HepG2 (cell line): ENCODE results near the gene MRPL10. TPM values are rescaled to one million over a fixed set of nuclear protein-coding genes. Genes with fewer than 3 reads are reported as not detected.

Experiments
- GPN1 ChIP-seq: sonication (generic); formaldehyde crosslinking; IDR thresholded peaks from 2 replicates; pipeline ENCODE4 v1.5.1; 2020; ENCODE audit warnings: missing genetic modification reagents, borderline replicate concordance
- MEF2D ChIP-seq: sonication (generic); formaldehyde crosslinking; IDR thresholded peaks from 2 replicates; pipeline ENCODE4 v1.5.1; 2020; ENCODE audit warnings: mild to moderate bottlenecking, missing genetic modification reagents
- NCOA1 ChIP-seq: sonication (generic); formaldehyde crosslinking; IDR thresholded peaks from 2 replicates; pipeline ENCODE4 v1.9.0; 2021; ENCODE audit warnings: missing genetic modification reagents
- PITX1 ChIP-seq: sonication (generic); formaldehyde crosslinking; IDR thresholded peaks from 2 replicates; pipeline ENCODE4 v1.5.1; 2020; ENCODE audit warnings: mild to moderate bottlenecking, missing genetic modification reagents
- SMAD9 ChIP-seq: sonication (generic); formaldehyde crosslinking; IDR thresholded peaks from 2 replicates; pipeline ENCODE4 v1.5.1; 2020; ENCODE audit warnings: mild to moderate bottlenecking, missing genetic modification reagents
- ZBTB7A ChIP-seq: sonication (generic); formaldehyde crosslinking; IDR thresholded peaks from 2 replicates; pipeline ENCODE4 v1.8.0; 2022; ENCODE audit warnings: mild to moderate bottlenecking, missing genetic modification reagents
- ZNF136 ChIP-seq: sonication (generic); formaldehyde crosslinking; IDR thresholded peaks from 2 replicates; pipeline ENCODE4 v1.8.1; 2022; ENCODE audit warnings: low read depth, mild to moderate bottlenecking, moderate library complexity, missing genetic modification reagents
- ZNF253 ChIP-seq: sonication (generic); formaldehyde crosslinking; IDR thresholded peaks from 2 replicates; pipeline ENCODE4 v1.8.0; 2022; ENCODE audit warnings: mild to moderate bottlenecking, missing genetic modification reagents, borderline replicate concordance
- ZNF558 ChIP-seq: sonication (generic); formaldehyde crosslinking; IDR thresholded peaks from 2 replicates; pipeline ENCODE4 v1.9.0; 2022; ENCODE audit warnings: mild to moderate bottlenecking, missing genetic modification reagents, borderline replicate concordance
- ZNF598 ChIP-seq: sonication (generic); formaldehyde crosslinking; IDR thresholded peaks from 2 replicates; pipeline ENCODE4 v1.5.1; 2020; ENCODE audit warnings: mild to moderate bottlenecking, missing genetic modification reagents, borderline replicate concordance
- polyA plus RNA-seq, 8 experiments: library from polyadenylated mRNA; depleted of rRNA in 3 of 8; stranded (reverse) in 7 of 8; unstranded in 1 of 8; fragments of >200 nt; fragmentation: Illumina TruSeq in 4 of 8; extraction: Trizol in 4 of 8; gene quantifications; 2 replicates each; pipeline versions ENCODE4 v1.2.1 to v1.2.3, GENCODE V29; 2011 to 2016; ENCODE audit warnings: low read depth in 4 of 8, missing spikeins in 1 of 8, mixed read lengths in 1 of 8; ENCODE audit not compliant: insufficient read depth in 1 of 8
- total RNA-seq, 5 experiments: library from RNA; depleted of rRNA; stranded (reverse); fragments of >200 nt; fragmentation: Illumina TruSeq; extraction: Trizol; gene quantifications; 2 replicates each; pipeline ENCODE4 v1.2.3, GENCODE V29; 2016; ENCODE audit warnings: low read depth in 1 of 5
- TF ChIP-seq, protein P1 (sequence below), 2 experiments: sonication (generic) in 1 of 2; formaldehyde crosslinking in 1 of 2; IDR thresholded peaks; 2 replicates each; pipeline versions ENCODE4 v1.6.1 to v1.9.0; 2014 to 2022; ENCODE audit warnings: antibody characterized with exemption in 1 of 2, borderline replicate concordance in 1 of 2, inconsistent platforms in 1 of 2, low read depth in 1 of 2, missing genetic modification reagents in 1 of 2

The MRPL10 gene
- total and polyA plus RNA-seq, 2 of the 13 experiments (the other 11 are each of a cell fraction or from before 2014, with no cell fraction given), result 56.7 to 149 TPM

- TF ChIP-seq ZNF598 (CRISPR knock-in tag) (peak; percentile 2; the same call in 1 of the 2 replicates), NCOA1 (CRISPR knock-in tag) (0 out of 2 replicates have a peak, but pooled peaks have one; percentile 4), ZBTB7A (0 out of 2 replicates have a peak, but pooled peaks have one; percentile 7), GPN1 (no peak), PITX1 (peak; percentile 51; the same call in 1 of the 2 replicates), ZNF136 (CRISPR knock-in tag) (peak; percentile 9; the same call in 1 of the 2 replicates), ZNF558 (CRISPR knock-in tag) (peak; percentile 93), MEF2D (CRISPR knock-in tag) (0 out of 2 replicates have a peak, but pooled peaks have one; percentile 15), ZNF253 (CRISPR knock-in tag) (peak; percentile 44; the same call in 1 of the 2 replicates), SMAD9 (0 out of 2 replicates have a peak, but pooled peaks have one; percentile 0)
- TF ChIP-seq, protein P1, sequence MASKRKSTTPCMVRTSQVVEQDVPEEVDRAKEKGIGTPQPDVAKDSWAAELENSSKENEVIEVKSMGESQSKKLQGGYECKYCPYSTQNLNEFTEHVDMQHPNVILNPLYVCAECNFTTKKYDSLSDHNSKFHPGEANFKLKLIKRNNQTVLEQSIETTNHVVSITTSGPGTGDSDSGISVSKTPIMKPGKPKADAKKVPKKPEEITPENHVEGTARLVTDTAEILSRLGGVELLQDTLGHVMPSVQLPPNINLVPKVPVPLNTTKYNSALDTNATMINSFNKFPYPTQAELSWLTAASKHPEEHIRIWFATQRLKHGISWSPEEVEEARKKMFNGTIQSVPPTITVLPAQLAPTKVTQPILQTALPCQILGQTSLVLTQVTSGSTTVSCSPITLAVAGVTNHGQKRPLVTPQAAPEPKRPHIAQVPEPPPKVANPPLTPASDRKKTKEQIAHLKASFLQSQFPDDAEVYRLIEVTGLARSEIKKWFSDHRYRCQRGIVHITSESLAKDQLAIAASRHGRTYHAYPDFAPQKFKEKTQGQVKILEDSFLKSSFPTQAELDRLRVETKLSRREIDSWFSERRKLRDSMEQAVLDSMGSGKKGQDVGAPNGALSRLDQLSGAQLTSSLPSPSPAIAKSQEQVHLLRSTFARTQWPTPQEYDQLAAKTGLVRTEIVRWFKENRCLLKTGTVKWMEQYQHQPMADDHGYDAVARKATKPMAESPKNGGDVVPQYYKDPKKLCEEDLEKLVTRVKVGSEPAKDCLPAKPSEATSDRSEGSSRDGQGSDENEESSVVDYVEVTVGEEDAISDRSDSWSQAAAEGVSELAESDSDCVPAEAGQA (IDR thresholded peaks at IDR 0.05; ENCODE audit: low read depth), result peak; percentile 5; the same call in 1 of the 2 replicates
- TF ChIP-seq, protein P1 (CRISPR knock-in tag; IDR thresholded peaks at IDR 0.05; ENCODE audit: borderline replicate concordance), result no peak
These were observed 10.3 kb upstream of the MRPL10 start (continued) for GRCh38 chr17:47841488-47842291.
